Measurements from ENCODE around the gene FARP1. TPM values are rescaled to one million over a fixed set of nuclear protein-coding genes. Genes with fewer than 3 reads are reported as not detected.

Gene FARP1
- total and polyA plus RNA-seq, 2 of the 13 experiments (the other 11 are each of a cell fraction or from before 2014, with no cell fraction given), result 70.6 to 126 TPM

DNA sequence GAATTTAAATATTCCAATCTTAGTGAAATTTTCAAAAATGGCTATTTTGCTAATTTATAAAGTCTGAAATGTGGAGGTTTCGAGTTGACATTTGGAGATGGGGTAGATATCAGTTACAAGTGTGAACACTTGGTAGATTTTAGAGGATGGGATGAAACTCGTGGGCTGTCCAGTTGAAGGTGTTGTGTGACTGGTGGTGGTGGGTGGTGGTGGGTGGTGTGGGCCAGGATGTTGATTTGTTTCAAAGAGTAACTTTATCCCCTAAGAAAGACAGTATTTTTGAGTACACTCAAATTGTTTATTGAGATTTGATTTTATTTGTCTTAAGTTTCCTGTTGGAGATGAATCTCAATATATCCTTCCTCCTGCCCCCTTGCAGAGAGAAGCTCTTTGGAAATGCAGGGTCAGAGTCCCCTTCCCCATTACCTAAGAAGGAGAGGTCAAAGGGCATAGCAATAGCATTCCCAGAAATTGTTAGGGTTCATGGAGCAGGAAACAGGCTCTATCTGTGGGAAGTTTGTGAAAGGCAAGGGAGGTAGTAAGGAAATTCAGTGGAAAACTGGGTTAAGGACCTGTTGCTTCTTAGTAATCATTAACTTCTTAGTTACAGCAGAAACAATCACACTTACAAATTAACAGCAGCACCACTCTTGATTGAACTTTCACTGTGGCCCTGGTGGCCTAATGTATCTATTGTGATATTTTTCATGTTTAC is 167.7 kb downstream of the FARP1 start (continued):
- TF ChIP-seq, protein P1, sequence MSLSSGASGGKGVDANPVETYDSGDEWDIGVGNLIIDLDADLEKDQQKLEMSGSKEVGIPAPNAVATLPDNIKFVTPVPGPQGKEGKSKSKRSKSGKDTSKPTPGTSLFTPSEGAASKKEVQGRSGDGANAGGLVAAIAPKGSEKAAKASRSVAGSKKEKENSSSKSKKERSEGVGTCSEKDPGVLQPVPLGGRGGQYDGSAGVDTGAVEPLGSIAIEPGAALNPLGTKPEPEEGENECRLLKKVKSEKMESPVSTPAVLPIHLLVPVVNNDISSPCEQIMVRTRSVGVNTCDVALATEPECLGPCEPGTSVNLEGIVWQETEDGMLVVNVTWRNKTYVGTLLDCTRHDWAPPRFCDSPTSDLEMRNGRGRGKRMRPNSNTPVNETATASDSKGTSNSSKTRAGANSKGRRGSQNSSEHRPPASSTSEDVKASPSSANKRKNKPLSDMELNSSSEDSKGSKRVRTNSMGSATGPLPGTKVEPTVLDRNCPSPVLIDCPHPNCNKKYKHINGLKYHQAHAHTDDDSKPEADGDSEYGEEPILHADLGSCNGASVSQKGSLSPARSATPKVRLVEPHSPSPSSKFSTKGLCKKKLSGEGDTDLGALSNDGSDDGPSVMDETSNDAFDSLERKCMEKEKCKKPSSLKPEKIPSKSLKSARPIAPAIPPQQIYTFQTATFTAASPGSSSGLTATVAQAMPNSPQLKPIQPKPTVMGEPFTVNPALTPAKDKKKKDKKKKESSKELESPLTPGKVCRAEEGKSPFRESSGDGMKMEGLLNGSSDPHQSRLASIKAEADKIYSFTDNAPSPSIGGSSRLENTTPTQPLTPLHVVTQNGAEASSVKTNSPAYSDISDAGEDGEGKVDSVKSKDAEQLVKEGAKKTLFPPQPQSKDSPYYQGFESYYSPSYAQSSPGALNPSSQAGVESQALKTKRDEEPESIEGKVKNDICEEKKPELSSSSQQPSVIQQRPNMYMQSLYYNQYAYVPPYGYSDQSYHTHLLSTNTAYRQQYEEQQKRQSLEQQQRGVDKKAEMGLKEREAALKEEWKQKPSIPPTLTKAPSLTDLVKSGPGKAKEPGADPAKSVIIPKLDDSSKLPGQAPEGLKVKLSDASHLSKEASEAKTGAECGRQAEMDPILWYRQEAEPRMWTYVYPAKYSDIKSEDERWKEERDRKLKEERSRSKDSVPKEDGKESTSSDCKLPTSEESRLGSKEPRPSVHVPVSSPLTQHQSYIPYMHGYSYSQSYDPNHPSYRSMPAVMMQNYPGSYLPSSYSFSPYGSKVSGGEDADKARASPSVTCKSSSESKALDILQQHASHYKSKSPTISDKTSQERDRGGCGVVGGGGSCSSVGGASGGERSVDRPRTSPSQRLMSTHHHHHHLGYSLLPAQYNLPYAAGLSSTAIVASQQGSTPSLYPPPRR (CRISPR knock-in tag; IDR thresholded peaks at IDR 0.05; ENCODE audit: borderline replicate concordance), result peak; percentile 71; the same call in 1 of the 2 replicates
- TF ChIP-seq FOXA3 (CRISPR knock-in tag; IDR thresholded peaks at IDR 0.05), result peak; percentile 57
- TF ChIP-seq ZNF382 (CRISPR knock-in tag; IDR thresholded peaks at IDR 0.05; ENCODE audit: borderline replicate concordance), result no peak
- TF ChIP-seq, protein P2, sequence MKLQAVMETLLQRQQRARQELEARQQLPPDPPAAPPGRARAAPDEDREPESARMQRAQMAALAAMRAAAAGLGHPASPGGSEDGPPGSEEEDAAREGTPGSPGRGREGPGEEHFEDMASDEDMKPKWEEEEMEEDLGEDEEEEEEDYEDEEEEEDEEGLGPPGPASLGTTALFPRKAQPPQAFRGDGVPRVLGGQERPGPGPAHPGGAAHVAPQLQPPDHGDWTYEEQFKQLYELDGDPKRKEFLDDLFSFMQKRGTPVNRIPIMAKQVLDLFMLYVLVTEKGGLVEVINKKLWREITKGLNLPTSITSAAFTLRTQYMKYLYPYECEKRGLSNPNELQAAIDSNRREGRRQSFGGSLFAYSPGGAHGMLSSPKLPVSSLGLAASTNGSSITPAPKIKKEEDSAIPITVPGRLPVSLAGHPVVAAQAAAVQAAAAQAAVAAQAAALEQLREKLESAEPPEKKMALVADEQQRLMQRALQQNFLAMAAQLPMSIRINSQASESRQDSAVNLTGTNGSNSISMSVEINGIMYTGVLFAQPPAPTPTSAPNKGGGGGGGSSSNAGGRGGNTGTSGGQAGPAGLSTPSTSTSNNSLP (IDR thresholded peaks at IDR 0.05; ENCODE audit: low read depth, low read length), result no peak
- no peak for TF ChIP-seq PRMT3 (CRISPR knock-in tag; IDR thresholded peaks at IDR 0.05; ENCODE audit: borderline replicate concordance, low read depth)
- TF ChIP-seq MAZ (IDR thresholded peaks at IDR 0.05; ENCODE audit: borderline replicate concordance, low read depth, low read length), result no peak
- peak; percentile 34; the same call in 1 of the 2 replicates for TF ChIP-seq MAZ (CRISPR knock-in tag; IDR thresholded peaks at IDR 0.05; ENCODE audit: low read depth)
- TF ChIP-seq PPARG (CRISPR knock-in tag; conservative IDR thresholded peaks at IDR 0.05), result peak; percentile 84
- peak; percentile 96 for TF ChIP-seq HNF4A (CRISPR knock-in tag; IDR thresholded peaks at IDR 0.05)
- TF ChIP-seq, protein P3, sequence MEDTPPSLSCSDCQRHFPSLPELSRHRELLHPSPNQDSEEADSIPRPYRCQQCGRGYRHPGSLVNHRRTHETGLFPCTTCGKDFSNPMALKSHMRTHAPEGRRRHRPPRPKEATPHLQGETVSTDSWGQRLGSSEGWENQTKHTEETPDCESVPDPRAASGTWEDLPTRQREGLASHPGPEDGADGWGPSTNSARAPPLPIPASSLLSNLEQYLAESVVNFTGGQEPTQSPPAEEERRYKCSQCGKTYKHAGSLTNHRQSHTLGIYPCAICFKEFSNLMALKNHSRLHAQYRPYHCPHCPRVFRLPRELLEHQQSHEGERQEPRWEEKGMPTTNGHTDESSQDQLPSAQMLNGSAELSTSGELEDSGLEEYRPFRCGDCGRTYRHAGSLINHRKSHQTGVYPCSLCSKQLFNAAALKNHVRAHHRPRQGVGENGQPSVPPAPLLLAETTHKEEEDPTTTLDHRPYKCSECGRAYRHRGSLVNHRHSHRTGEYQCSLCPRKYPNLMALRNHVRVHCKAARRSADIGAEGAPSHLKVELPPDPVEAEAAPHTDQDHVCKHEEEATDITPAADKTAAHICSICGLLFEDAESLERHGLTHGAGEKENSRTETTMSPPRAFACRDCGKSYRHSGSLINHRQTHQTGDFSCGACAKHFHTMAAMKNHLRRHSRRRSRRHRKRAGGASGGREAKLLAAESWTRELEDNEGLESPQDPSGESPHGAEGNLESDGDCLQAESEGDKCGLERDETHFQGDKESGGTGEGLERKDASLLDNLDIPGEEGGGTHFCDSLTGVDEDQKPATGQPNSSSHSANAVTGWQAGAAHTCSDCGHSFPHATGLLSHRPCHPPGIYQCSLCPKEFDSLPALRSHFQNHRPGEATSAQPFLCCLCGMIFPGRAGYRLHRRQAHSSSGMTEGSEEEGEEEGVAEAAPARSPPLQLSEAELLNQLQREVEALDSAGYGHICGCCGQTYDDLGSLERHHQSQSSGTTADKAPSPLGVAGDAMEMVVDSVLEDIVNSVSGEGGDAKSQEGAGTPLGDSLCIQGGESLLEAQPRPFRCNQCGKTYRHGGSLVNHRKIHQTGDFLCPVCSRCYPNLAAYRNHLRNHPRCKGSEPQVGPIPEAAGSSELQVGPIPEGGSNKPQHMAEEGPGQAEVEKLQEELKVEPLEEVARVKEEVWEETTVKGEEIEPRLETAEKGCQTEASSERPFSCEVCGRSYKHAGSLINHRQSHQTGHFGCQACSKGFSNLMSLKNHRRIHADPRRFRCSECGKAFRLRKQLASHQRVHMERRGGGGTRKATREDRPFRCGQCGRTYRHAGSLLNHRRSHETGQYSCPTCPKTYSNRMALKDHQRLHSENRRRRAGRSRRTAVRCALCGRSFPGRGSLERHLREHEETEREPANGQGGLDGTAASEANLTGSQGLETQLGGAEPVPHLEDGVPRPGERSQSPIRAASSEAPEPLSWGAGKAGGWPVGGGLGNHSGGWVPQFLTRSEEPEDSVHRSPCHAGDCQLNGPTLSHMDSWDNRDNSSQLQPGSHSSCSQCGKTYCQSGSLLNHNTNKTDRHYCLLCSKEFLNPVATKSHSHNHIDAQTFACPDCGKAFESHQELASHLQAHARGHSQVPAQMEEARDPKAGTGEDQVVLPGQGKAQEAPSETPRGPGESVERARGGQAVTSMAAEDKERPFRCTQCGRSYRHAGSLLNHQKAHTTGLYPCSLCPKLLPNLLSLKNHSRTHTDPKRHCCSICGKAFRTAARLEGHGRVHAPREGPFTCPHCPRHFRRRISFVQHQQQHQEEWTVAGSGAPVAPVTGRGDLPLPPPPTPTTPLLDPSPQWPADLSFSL (CRISPR knock-in tag; IDR thresholded peaks at IDR 0.05), result peak; percentile 36; the same call in 1 of the 2 replicates
- TF ChIP-seq, protein P4, sequence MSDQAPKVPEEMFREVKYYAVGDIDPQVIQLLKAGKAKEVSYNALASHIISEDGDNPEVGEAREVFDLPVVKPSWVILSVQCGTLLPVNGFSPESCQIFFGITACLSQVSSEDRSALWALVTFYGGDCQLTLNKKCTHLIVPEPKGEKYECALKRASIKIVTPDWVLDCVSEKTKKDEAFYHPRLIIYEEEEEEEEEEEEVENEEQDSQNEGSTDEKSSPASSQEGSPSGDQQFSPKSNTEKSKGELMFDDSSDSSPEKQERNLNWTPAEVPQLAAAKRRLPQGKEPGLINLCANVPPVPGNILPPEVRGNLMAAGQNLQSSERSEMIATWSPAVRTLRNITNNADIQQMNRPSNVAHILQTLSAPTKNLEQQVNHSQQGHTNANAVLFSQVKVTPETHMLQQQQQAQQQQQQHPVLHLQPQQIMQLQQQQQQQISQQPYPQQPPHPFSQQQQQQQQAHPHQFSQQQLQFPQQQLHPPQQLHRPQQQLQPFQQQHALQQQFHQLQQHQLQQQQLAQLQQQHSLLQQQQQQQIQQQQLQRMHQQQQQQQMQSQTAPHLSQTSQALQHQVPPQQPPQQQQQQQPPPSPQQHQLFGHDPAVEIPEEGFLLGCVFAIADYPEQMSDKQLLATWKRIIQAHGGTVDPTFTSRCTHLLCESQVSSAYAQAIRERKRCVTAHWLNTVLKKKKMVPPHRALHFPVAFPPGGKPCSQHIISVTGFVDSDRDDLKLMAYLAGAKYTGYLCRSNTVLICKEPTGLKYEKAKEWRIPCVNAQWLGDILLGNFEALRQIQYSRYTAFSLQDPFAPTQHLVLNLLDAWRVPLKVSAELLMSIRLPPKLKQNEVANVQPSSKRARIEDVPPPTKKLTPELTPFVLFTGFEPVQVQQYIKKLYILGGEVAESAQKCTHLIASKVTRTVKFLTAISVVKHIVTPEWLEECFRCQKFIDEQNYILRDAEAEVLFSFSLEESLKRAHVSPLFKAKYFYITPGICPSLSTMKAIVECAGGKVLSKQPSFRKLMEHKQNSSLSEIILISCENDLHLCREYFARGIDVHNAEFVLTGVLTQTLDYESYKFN (CRISPR knock-in tag; conservative IDR thresholded peaks at IDR 0.05), result peak; percentile 92

Measured in HepG2 (cell line).